Upper lobe of left lung (tissue), 4 donors: ENCODE results near the gene COL11A2.

ENCODE experiments used
- EP300 ChIP-seq, 4 donors: sonication (generic); formaldehyde crosslinking; IDR thresholded peaks; one replicate each; pipeline ENCODE4 v1.5.1; 2017; ENCODE audit warnings: antibody characterized with exemption in 4 of 4, control low read depth in 2 of 4
- POLR2A ChIP-seq, 4 donors: fragments of 450-650 bp; IDR thresholded peaks; one replicate each; pipeline ENCODE4 v1.5.1; 2016 to 2017; ENCODE audit warnings: antibody characterized with exemption in 4 of 4, mild to moderate bottlenecking in 2 of 4
- POLR2AphosphoS5 ChIP-seq, 2 donors: sonication (generic); formaldehyde crosslinking; IDR thresholded peaks; one replicate each; pipeline ENCODE4 v1.5.1; 2017; ENCODE audit warnings: antibody characterized with exemption in 2 of 2
- TF ChIP-seq, protein P1 (sequence below), 6 experiments: fragments of 450-650 bp in 4 of 6; fragments of 200-600 bp in 2 of 6; sonication (generic) in 2 of 6; IDR thresholded peaks; one replicate each; pipeline ENCODE4 v1.5.1; 2016 to 2019; ENCODE audit warnings: antibody characterized with exemption in 6 of 6

DNA sequence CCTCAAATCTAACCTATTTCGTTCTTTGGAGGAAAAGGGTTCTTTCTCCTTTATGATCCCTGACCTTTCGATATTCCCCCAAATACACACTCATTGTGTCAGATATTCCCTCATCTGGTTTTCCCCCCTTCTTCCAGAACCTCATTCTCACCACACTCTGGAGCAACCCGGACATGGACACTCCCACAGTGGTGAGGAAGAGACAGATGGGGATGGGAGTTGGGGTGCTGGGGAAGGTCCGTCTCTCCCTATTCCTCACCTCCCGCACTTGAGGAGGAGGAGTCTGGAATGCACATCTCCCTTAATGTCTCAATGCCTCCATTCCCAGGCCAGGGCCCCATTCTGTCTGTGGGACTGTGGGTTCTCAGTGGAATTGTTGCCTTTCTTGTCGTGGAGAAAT lies 9.7 kb upstream of the COL11A2 start:
- TF ChIP-seq POLR2A (IDR thresholded peaks at IDR 0.05) (no peak), EP300 (IDR thresholded peaks at IDR 0.05) (no peak), POLR2AphosphoS5 (IDR thresholded peaks at IDR 0.05) (no peak)
- TF ChIP-seq, protein P1, sequence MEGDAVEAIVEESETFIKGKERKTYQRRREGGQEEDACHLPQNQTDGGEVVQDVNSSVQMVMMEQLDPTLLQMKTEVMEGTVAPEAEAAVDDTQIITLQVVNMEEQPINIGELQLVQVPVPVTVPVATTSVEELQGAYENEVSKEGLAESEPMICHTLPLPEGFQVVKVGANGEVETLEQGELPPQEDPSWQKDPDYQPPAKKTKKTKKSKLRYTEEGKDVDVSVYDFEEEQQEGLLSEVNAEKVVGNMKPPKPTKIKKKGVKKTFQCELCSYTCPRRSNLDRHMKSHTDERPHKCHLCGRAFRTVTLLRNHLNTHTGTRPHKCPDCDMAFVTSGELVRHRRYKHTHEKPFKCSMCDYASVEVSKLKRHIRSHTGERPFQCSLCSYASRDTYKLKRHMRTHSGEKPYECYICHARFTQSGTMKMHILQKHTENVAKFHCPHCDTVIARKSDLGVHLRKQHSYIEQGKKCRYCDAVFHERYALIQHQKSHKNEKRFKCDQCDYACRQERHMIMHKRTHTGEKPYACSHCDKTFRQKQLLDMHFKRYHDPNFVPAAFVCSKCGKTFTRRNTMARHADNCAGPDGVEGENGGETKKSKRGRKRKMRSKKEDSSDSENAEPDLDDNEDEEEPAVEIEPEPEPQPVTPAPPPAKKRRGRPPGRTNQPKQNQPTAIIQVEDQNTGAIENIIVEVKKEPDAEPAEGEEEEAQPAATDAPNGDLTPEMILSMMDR (IDR thresholded peaks at IDR 0.05) = no peak
